ENCODE results near the gene NHLH2. TPM values are rescaled to one million over a fixed set of nuclear protein-coding genes. Genes with fewer than 3 reads are reported as not detected.

The NHLH2 gene
- 0.10 TPM in 1 of 2 replicates, not detected in the other for total RNA-seq

- DNase-seq (ENCODE audit: low read depth), result no peak
Observed at GRCh38 chr1:115840605-115841460, at the start of gene NHLH2. TSS of gene NHLH2 (minus strand) at chr1:115841126. CDS start at chr1:115838372, 2,754 bp downstream.

- DNase-seq (ENCODE audit: low read depth), result no peak
Observed at GRCh38 chr1:115890580-115890979, 49.7 kb upstream of the NHLH2 start.

- no peak for DNase-seq (ENCODE audit: low read depth)
Observed at GRCh38 chr1:115888976-115889375, 48.0 kb upstream of the NHLH2 start.

GRCh38 chr1:115882913-115883902, 42.3 kb upstream of the NHLH2 start:
- no peak for DNase-seq (ENCODE audit: low read depth)

GRCh38 chr1:115880981-115881672, 40.2 kb upstream of the NHLH2 start:
- no peak for DNase-seq (ENCODE audit: low read depth)

- DNase-seq (ENCODE audit: low read depth), result no peak
Observed at GRCh38 chr1:115879977-115880376, 39.1 kb upstream of the NHLH2 start.

- DNase-seq (ENCODE audit: low read depth), result no peak
Observed at GRCh38 chr1:115877511-115877910, 36.6 kb upstream of the NHLH2 start.

GRCh38 chr1:115874904-115875303, 34.0 kb upstream of the NHLH2 start:
- DNase-seq (ENCODE audit: low read depth), result no peak

- no peak for DNase-seq (ENCODE audit: low read depth)
Observed at GRCh38 chr1:115874497-115874896, 33.6 kb upstream of the NHLH2 start.

- DNase-seq (ENCODE audit: low read depth), result no peak
Observed at GRCh38 chr1:115873184-115873583, 32.3 kb upstream of the NHLH2 start.

GRCh38 chr1:115869064-115869463, 28.1 kb upstream of the NHLH2 start:
- no peak for DNase-seq (ENCODE audit: low read depth)

GRCh38 chr1:115867216-115867615, 26.3 kb upstream of the NHLH2 start:
- DNase-seq (ENCODE audit: low read depth), result peak; percentile 28

- DNase-seq (ENCODE audit: low read depth), result no peak
Observed at GRCh38 chr1:115865704-115866380, 24.9 kb upstream of the NHLH2 start.

- no peak for DNase-seq (ENCODE audit: low read depth)
Observed at GRCh38 chr1:115862403-115862802, 21.5 kb upstream of the NHLH2 start.

GRCh38 chr1:115854005-115854404, 13.1 kb upstream of the NHLH2 start:
- no peak for DNase-seq (ENCODE audit: low read depth)

GRCh38 chr1:115850937-115851336, 10.0 kb upstream of the NHLH2 start:
- no peak for DNase-seq (ENCODE audit: low read depth)

- DNase-seq (ENCODE audit: low read depth), result no peak
Observed at GRCh38 chr1:115847787-115848186, 6.9 kb upstream of the NHLH2 start.

GRCh38 chr1:115842948-115843347, 2.0 kb upstream of the NHLH2 start:
- DNase-seq (ENCODE audit: low read depth), result no peak

GRCh38 chr1:115839679-115840237, 1.2 kb downstream of the NHLH2 start:
- DNase-seq (ENCODE audit: low read depth), result no peak

GRCh38 chr1:115839029-115839678, 1.8 kb downstream of the NHLH2 start:
- no peak for DNase-seq (ENCODE audit: low read depth)
